Measurements from ENCODE around the gene PNCK.

Gene PNCK

GRCh38 chrX:153626863-153627674, 46.5 kb downstream of the PNCK start:
- DNase-seq: no peak

- DNase-seq: no peak
These were observed 47.5 kb downstream of the PNCK start for GRCh38 chrX:153626025-153626633.

- DNase-seq: no peak
These were observed 48.2 kb downstream of the PNCK start for GRCh38 chrX:153625271-153626024.

GRCh38 chrX:153624196-153625091, 49.2 kb downstream of the PNCK start:
- DNase-seq: no peak

GRCh38 chrX:153623310-153624029, 50.1 kb downstream of the PNCK start:
- DNase-seq: no peak

- no peak for DNase-seq
These were observed 50.8 kb downstream of the PNCK start for GRCh38 chrX:153622661-153623309.

GRCh38 chrX:153621949-153622598, 51.5 kb downstream of the PNCK start:
- no peak for DNase-seq

- DNase-seq: no peak
These were observed 53.0 kb downstream of the PNCK start for GRCh38 chrX:153620576-153620975.

Measured in NCI-H524 treated with DMSO at 0.1 percent for 48 hours (cell line).